Suppressor macrophage (primary cell): ENCODE data around the gene THSD7A.

Experiments used
- DNase-seq, 4 experiments: peaks; one replicate each; pipeline ENCODE4 v3.0.0-alpha.2; 2020 to 2022

The THSD7A gene

GRCh38 chr7:11506417-11506816 is 325.6 kb downstream of the THSD7A start:
- no peak for DNase-seq

- DNase-seq: no peak
Observed at GRCh38 chr7:11505471-11505985, 326.5 kb downstream of the THSD7A start.

- DNase-seq: peak in 3 of 4 experiments; percentile 24 to 89 (median 82)
Observed at GRCh38 chr7:11492307-11492706, 339.7 kb downstream of the THSD7A start.

GRCh38 chr7:11491811-11492210 is 340.2 kb downstream of the THSD7A start:
- DNase-seq: no peak

GRCh38 chr7:11489280-11489679 is 342.7 kb downstream of the THSD7A start:
- DNase-seq: no peak

GRCh38 chr7:11486271-11486670 is 345.7 kb downstream of the THSD7A start:
- no peak for DNase-seq

- no peak for DNase-seq
Observed at GRCh38 chr7:11485636-11486035, 346.4 kb downstream of the THSD7A start.

- DNase-seq: peak in 2 of 4 experiments; percentile 2 to 36
Observed at GRCh38 chr7:11480143-11480542, 351.9 kb downstream of the THSD7A start.

- DNase-seq: peak in 2 of 4 experiments; percentile 35 to 53
Observed at GRCh38 chr7:11478882-11479281, 353.1 kb downstream of the THSD7A start.

GRCh38 chr7:11478426-11478825 is 353.6 kb downstream of the THSD7A start:
- peak in 2 of 4 experiments; percentile 15 to 23 for DNase-seq

- DNase-seq: no peak
Observed at GRCh38 chr7:11474902-11475585, 357.0 kb downstream of the THSD7A start.

GRCh38 chr7:11473807-11474424 is 358.1 kb downstream of the THSD7A start:
- no peak for DNase-seq

- no peak for DNase-seq
Observed at GRCh38 chr7:11473220-11473619, 358.8 kb downstream of the THSD7A start.

- DNase-seq: no peak
Observed at GRCh38 chr7:11472646-11473045, 359.4 kb downstream of the THSD7A start.

GRCh38 chr7:11471255-11471654 is 360.7 kb downstream of the THSD7A start:
- no peak for DNase-seq

- DNase-seq: no peak
Observed at GRCh38 chr7:11469028-11469745, 362.8 kb downstream of the THSD7A start.

- DNase-seq: no peak
Observed at GRCh38 chr7:11466517-11467105, 365.4 kb downstream of the THSD7A start.

- DNase-seq: no peak
Observed at GRCh38 chr7:11464624-11465023, 367.4 kb downstream of the THSD7A start.

- no peak for DNase-seq
Observed at GRCh38 chr7:11461946-11462345, 370.1 kb downstream of the THSD7A start.

GRCh38 chr7:11458736-11459483 is 373.1 kb downstream of the THSD7A start:
- DNase-seq: peak; percentile 25 to 65 (median 42)

- DNase-seq: no peak
Observed at GRCh38 chr7:11457419-11457818, 374.6 kb downstream of the THSD7A start.

- no peak for DNase-seq
Observed at GRCh38 chr7:11456574-11456973, 375.4 kb downstream of the THSD7A start.
